Heart left ventricle (tissue), 16 donors: Measurements from ENCODE around the gene CPLX3. TPM values are rescaled to one million over a fixed set of nuclear protein-coding genes. Genes with fewer than 3 reads are reported as not detected.
A peak's percentile ranks its signal among the peaks of the same experiment; 100 is the strongest.

Experiments
- ATAC-seq, 4 donors: fragments of 200-7000 bp; cut with Tn5 transposase; one replicate each; pipeline ENCODE4 v1.9.1; 2020 to 2022; ENCODE audit warnings: moderate library complexity in 4 of 4, mild to moderate bottlenecking in 3 of 4, moderate number of reproducible peaks in 1 of 4
- DNase-seq, 5 donors: peaks; one replicate each; pipeline ENCODE4 v3.0.0-alpha.2; 2020
- H3K27ac ChIP-seq, 12 donors: fragments of 200-600 bp; sonication (generic) in 4 of 12; one replicate each; pipeline versions ENCODE4 v1.5.0 to v1.8.0; 2016 to 2022; ENCODE audit warnings: mild to moderate bottlenecking in 2 of 12
- H3K27me3 ChIP-seq, 9 donors: fragments of 200-600 bp; sonication (generic) in 2 of 9; one replicate each; pipeline versions ENCODE4 v1.5.1 to v1.8.0; 2016 to 2022; ENCODE audit warnings: mild to moderate bottlenecking in 3 of 9
- H3K36me3 ChIP-seq, 9 donors: fragments of 200-600 bp; sonication (generic) in 2 of 9; one replicate each; pipeline versions ENCODE4 v1.5.0 to v1.8.0; 2018 to 2022; ENCODE audit warnings: mild to moderate bottlenecking in 2 of 9
- H3K4me1 ChIP-seq, 12 donors: fragments of 200-600 bp; sonication (generic) in 4 of 12; one replicate each; pipeline versions ENCODE4 v1.5.0 to v1.8.0; 2016 to 2022; ENCODE audit warnings: mild to moderate bottlenecking in 3 of 12
- H3K4me3 ChIP-seq, 12 donors: fragments of 200-600 bp; sonication (generic) in 4 of 12; one replicate each; pipeline versions ENCODE4 v1.5.0 to v1.8.0; 2017 to 2022; ENCODE audit warnings: mild to moderate bottlenecking in 9 of 12, moderate library complexity in 4 of 12
- H3K9me3 ChIP-seq, 12 donors: fragments of 200-600 bp; sonication (generic) in 4 of 12; one replicate each; pipeline versions ENCODE4 v1.5.0 to v1.8.0; 2016 to 2022; ENCODE audit warnings: mild to moderate bottlenecking in 1 of 12
- CTCF ChIP-seq, 12 donors: fragments of 200-600 bp; sonication (generic) in 4 of 12; IDR thresholded peaks; one replicate each; pipeline versions ENCODE4 v1.5.0 to v1.8.0; 2018 to 2022; ENCODE audit warnings: antibody characterized with exemption in 12 of 12, mild to moderate bottlenecking in 5 of 12
- POLR2A ChIP-seq, 2 donors: fragments of 450-650 bp; IDR thresholded peaks; one replicate each; pipeline ENCODE4 v1.6.1; 2017; ENCODE audit warnings: antibody characterized with exemption in 2 of 2, mild to moderate bottlenecking in 2 of 2, moderate library complexity in 2 of 2
- WGBS, 4 donors: extraction: QIAGEN DNeasy Blood & Tissue Kit in 2 of 4; methylation state at CpG; one replicate each; pipeline versions ENCODE4 v1.1.5 to v1.1.7; 2013 to 2018; 5-methylcytosine and 5-hydroxymethylcytosine counted together
- intact Hi-C, 10 donors: fragments of 100-400 bp; cut with DNase I; formaldehyde crosslinking; loops; one replicate each; pipeline versions ENCODE4 v1.11.1 to v1.14.2; 2022
- polyA plus RNA-seq, 2 donors: library from polyadenylated mRNA; stranded (reverse); fragments of 200-250 nt; gene quantifications; one replicate each; pipeline ENCODE4 v1.2.3, GENCODE V29; 2013
- total RNA-seq, 9 donors: library from RNA; depleted of rRNA in 2 of 9; stranded (reverse); fragments of >200 nt in 2 of 9; fragmentation: NEBNext Ultra II Directional in 3 of 9; extraction: Animal tissue kit (Norgen Biotek cat#: 25700) in 3 of 9; gene quantifications; one replicate each; pipeline versions ENCODE4 v1.1.0 to v1.2.4, GENCODE V29; 2016 to 2023
- donor health status: ischemic (EF 13 %, LVEDD 7.1; RV severe dilation, severe dysfunction).
- donor health status: healthy with polysubstance abuse.
- donor health status: DM: no; HTN: yes; CAD: no.
- donor health status: DM: no; HTN: no; CAD: no.
- donor health status: ischemic (EF 25% LVEDD 6.9; RV normal size, moderate dysfunction).
- donor health status: ischemic (EF 25% LVEDD 5.7; RV mildly dilated, moderate dysfunction).
- donor health status: healthy.
- donor health status: DM: yes; HTN: yes; CAD: no.
- donor health status: ischemic (EF 35%, LVEDD 5.7; RV mildly dilated, moderate dysfunction).
- donor health status: nonischemic (EF 11% LVEDD 7.7; RV severe dilation, severe dysfunction).
- donor health status: DM: yes; HTN: yes; CAD: no.
- donor health status: PGD.
- donor health status: ischemic (EF 29% LVEDD 5.4; RV normal size, mild dysfunction).
- donor health status: nonischemic (EF 23%, LVEDD 6.1; RV moderate dilation, normal function).

The CPLX3 gene
- total and polyA plus RNA-seq, 11 donors = 0.06 to 3.3 (median 1.6) TPM; not detected in 3

- peak overlapping the region in 11 of 12 donors; percentile 57 to 97 (median 86) for H3K27ac ChIP-seq
- intact Hi-C loops = no loop called here
- no peaks in the 10 kb centered on the region for H3K9me3 ChIP-seq
- peaks cover 46 to 100% (median 98%) of the 10 kb centered on the region in 12 donors for H3K4me1 ChIP-seq
- ATAC-seq = no peak
- H3K36me3 ChIP-seq = peaks cover 0 to 15% (median 0%) of the 10 kb centered on the region in 9 donors
- WGBS, 4 donors = 60 to 82% (median 73%) methylated on average over 9 of the region's 9 CpGs
- no peak for DNase-seq
- no peak for TF ChIP-seq CTCF (IDR thresholded peaks at IDR 0.05)
- TF ChIP-seq POLR2A (IDR thresholded peaks at IDR 0.05) = no peak
- no peaks in the 10 kb centered on the region for H3K27me3 ChIP-seq
- H3K4me3 ChIP-seq = peak overlapping the region in 3 of 12 donors; percentile 14 to 72 (median 25)
Observed at GRCh38 chr15:74788683-74789151, 37.7 kb upstream of the CPLX3 start.

GRCh38 chr15:74789171-74789631 lies 37.2 kb upstream of the CPLX3 start:
- TF ChIP-seq POLR2A (IDR thresholded peaks at IDR 0.05) (no peak), CTCF (IDR thresholded peaks at IDR 0.05) (no peak)
- peak overlapping the region in 3 of 12 donors; percentile 14 to 72 (median 25) for H3K4me3 ChIP-seq
- intact Hi-C loops = no loop called here
- H3K9me3 ChIP-seq = no peaks in the 10 kb centered on the region
- WGBS, 4 donors = 64 to 82% (median 68%) methylated on average over 11 to 14 of the region's 14 CpGs
- H3K36me3 ChIP-seq = peaks cover 0 to 15% (median 0%) of the 10 kb centered on the region in 9 donors
- DNase-seq (no peak), ATAC-seq (no peak)
- no peaks in the 10 kb centered on the region for H3K27me3 ChIP-seq
- peak overlapping the region; percentile 67 to 97 (median 88) for H3K27ac ChIP-seq
- peaks cover 41 to 100% (median 93%) of the 10 kb centered on the region in 12 donors for H3K4me1 ChIP-seq

GRCh38 chr15:74789741-74790079 lies 36.7 kb upstream of the CPLX3 start:
- no peaks in the 10 kb centered on the region for H3K27me3 ChIP-seq
- H3K9me3 ChIP-seq = no peaks in the 10 kb centered on the region
- DNase-seq = no peak
- TF ChIP-seq CTCF (IDR thresholded peaks at IDR 0.05) (no peak), POLR2A (IDR thresholded peaks at IDR 0.05) (no peak)
- H3K4me3 ChIP-seq = peak overlapping the region in 6 of 12 donors; percentile 3 to 72 (median 8)
- peaks cover 36 to 100% (median 90%) of the 10 kb centered on the region in 12 donors for H3K4me1 ChIP-seq
- H3K36me3 ChIP-seq = peaks cover 0 to 18% (median 0%) of the 10 kb centered on the region in 9 donors
- peak overlapping the region; percentile 67 to 97 (median 88) for H3K27ac ChIP-seq
- intact Hi-C loops = no loop called here
- ATAC-seq = no peak
- WGBS, 4 donors = 25 to 31% (median 27%) methylated on average over 3 of the region's 3 CpGs

GRCh38 chr15:74790080-74790916 lies 36.1 kb upstream of the CPLX3 start:
- H3K9me3 ChIP-seq = no peaks in the 10 kb centered on the region
- TF ChIP-seq POLR2A (IDR thresholded peaks at IDR 0.05) (no peak), CTCF (IDR thresholded peaks at IDR 0.05) (no peak)
- peak; percentile 84 to 93 (median 90) for DNase-seq
- peaks cover 32 to 98% (median 84%) of the 10 kb centered on the region in 12 donors for H3K4me1 ChIP-seq
- H3K27me3 ChIP-seq = no peaks in the 10 kb centered on the region
- H3K27ac ChIP-seq = peak overlapping the region; percentile 67 to 97 (median 88)
- peak overlapping the region in 8 of 12 donors; percentile 3 to 72 (median 8) for H3K4me3 ChIP-seq
- peaks cover 0 to 22% (median 0%) of the 10 kb centered on the region in 9 donors for H3K36me3 ChIP-seq
- 15 to 23% (median 21%) methylated on average over 13 to 15 of the region's 15 CpGs for WGBS, 4 donors
- intact Hi-C loops = no loop called here
- ATAC-seq = peak; percentile 30 to 60 (median 45)
